Lower leg skin (tissue), 3 donors: Measurements from ENCODE around the gene TLCD4.

Experiments
- POLR2A ChIP-seq, 2 donors: fragments of 450-650 bp; IDR thresholded peaks; one replicate each; pipeline ENCODE4 v1.6.1; 2016 to 2017; ENCODE audit warnings: antibody characterized with exemption in 2 of 2, mild to moderate bottlenecking in 1 of 2, moderate library complexity in 1 of 2
- TF ChIP-seq, protein P1 (sequence below), 3 donors: fragments of 450-650 bp; IDR thresholded peaks; one replicate each; pipeline ENCODE4 v1.5.1; 2016; ENCODE audit warnings: antibody characterized with exemption in 3 of 3, mild to moderate bottlenecking in 3 of 3, moderate library complexity in 2 of 3

DNA sequence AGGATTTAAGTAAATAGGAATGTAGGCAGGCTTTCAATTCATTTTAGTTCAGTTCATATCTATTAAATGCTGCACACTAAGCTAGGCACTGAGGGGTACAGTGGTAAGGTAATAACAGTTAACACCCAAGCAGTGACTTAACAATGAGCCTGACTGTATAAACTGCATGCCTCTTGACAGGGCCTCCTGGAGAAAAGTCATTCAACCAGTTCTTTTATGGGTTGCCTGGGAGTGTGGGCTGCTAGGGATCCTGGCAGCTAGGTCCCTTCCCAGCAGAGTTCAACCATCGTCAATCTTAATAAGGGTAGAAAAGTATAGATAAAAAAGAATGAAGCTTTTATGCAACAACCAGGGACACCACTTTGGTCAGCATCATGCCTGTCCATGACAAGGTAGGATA is 36.3 kb upstream of the TLCD4 start:
- TF ChIP-seq, protein P1, sequence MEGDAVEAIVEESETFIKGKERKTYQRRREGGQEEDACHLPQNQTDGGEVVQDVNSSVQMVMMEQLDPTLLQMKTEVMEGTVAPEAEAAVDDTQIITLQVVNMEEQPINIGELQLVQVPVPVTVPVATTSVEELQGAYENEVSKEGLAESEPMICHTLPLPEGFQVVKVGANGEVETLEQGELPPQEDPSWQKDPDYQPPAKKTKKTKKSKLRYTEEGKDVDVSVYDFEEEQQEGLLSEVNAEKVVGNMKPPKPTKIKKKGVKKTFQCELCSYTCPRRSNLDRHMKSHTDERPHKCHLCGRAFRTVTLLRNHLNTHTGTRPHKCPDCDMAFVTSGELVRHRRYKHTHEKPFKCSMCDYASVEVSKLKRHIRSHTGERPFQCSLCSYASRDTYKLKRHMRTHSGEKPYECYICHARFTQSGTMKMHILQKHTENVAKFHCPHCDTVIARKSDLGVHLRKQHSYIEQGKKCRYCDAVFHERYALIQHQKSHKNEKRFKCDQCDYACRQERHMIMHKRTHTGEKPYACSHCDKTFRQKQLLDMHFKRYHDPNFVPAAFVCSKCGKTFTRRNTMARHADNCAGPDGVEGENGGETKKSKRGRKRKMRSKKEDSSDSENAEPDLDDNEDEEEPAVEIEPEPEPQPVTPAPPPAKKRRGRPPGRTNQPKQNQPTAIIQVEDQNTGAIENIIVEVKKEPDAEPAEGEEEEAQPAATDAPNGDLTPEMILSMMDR (IDR thresholded peaks at IDR 0.05): no peak
- TF ChIP-seq POLR2A (IDR thresholded peaks at IDR 0.05): no peak
